WTC11 (cell line): Measurements from ENCODE around the gene SCN3A. TPM values are rescaled to one million over a fixed set of nuclear protein-coding genes. Genes with fewer than 3 reads are reported as not detected.

Experiments
- ATAC-seq: fragments of 200-7000 bp; cut with Tn5 transposase; 2 replicates; pipeline ENCODE4 v1.10.0; 2021; ENCODE audit warnings: mild to moderate bottlenecking, moderate library complexity
- CTCF ChIA-PET: fragments of 300-600 bp; sonication (Branson Sonifier 250); formaldehyde crosslinking; loops from one replicate; lab custom pipeline; 2021; ENCODE audit warnings: antibody characterized with exemption; lab: Charles Lee
- POLR2A ChIA-PET: fragments of 350-600 bp; sonication (Branson Sonifier 250); formaldehyde crosslinking; loops from one replicate; lab custom pipeline; 2021; ENCODE audit warnings: antibody characterized with exemption; lab: Charles Lee
- DNase-seq: peaks from one replicate; pipeline ENCODE4 v3.0.0; 2021; ENCODE audit warnings: low spot score
- H3K27ac Mint-ChIP-seq: 2 replicates; pipeline ENCODE4 v1.8.0; 2021; ENCODE audit warnings: mixed read lengths
- H3K27me3 Mint-ChIP-seq: 2 replicates; pipeline ENCODE4 v1.8.0; 2021; ENCODE audit warnings: low read depth, mild to moderate bottlenecking, moderate library complexity, mixed read lengths
- H3K36me3 Mint-ChIP-seq: 2 replicates; pipeline ENCODE4 v1.8.0; 2021; ENCODE audit warnings: mixed read lengths
- H3K4me1 Mint-ChIP-seq: 2 replicates; pipeline ENCODE4 v1.8.0; 2022; ENCODE audit warnings: mixed read lengths
- H3K4me3 Mint-ChIP-seq: 2 replicates; pipeline ENCODE4 v1.8.0; 2021; ENCODE audit warnings: mild to moderate bottlenecking, moderate library complexity, mixed read lengths
- H3K9me3 Mint-ChIP-seq: 2 replicates; pipeline ENCODE4 v1.8.0; 2021; ENCODE audit warnings: mixed read lengths
- ATF1 ChIP-seq: sonication (generic); formaldehyde crosslinking; IDR thresholded peaks from 2 replicates; pipeline ENCODE4 v1.8.1; 2023; ENCODE audit warnings: mild to moderate bottlenecking, moderate library complexity, missing genetic modification reagents
- E2F1 ChIP-seq: sonication (generic); formaldehyde crosslinking; IDR thresholded peaks from 2 replicates; pipeline ENCODE4 v1.8.0; 2022; ENCODE audit warnings: mild to moderate bottlenecking, missing genetic modification reagents
- EMX1 ChIP-seq: fragments of 250-450 bp; sonication (Bioruptor Pico); IDR thresholded peaks from 2 replicates; pipeline ENCODE4 v1.8.0; 2021; ENCODE audit warnings: mild to moderate bottlenecking
- ERG ChIP-seq: fragments of 250-450 bp; sonication (Bioruptor Pico); IDR thresholded peaks from 2 replicates; pipeline ENCODE4 v1.8.0; 2021; ENCODE audit warnings: mild to moderate bottlenecking
- ETV6 ChIP-seq: sonication (generic); formaldehyde crosslinking; IDR thresholded peaks from 2 replicates; pipeline ENCODE4 v1.8.1; 2022; ENCODE audit warnings: mild to moderate bottlenecking, missing genetic modification reagents
- FOXP1 ChIP-seq: sonication (generic); formaldehyde crosslinking; IDR thresholded peaks from 2 replicates; pipeline ENCODE4 v1.8.0; 2022; ENCODE audit warnings: missing genetic modification reagents, mild to moderate bottlenecking, moderate library complexity, borderline replicate concordance
- GABPB1 ChIP-seq: sonication (generic); formaldehyde crosslinking; IDR thresholded peaks from 2 replicates; pipeline ENCODE4 v1.8.1; 2023; ENCODE audit warnings: mild to moderate bottlenecking, missing genetic modification reagents
- NFE2L1 ChIP-seq: sonication (generic); formaldehyde crosslinking; IDR thresholded peaks from 2 replicates; pipeline ENCODE4 v1.8.1; 2023; ENCODE audit warnings: missing genetic modification reagents
- NR2C2 ChIP-seq: sonication (generic); formaldehyde crosslinking; IDR thresholded peaks from 2 replicates; pipeline ENCODE4 v1.8.0; 2022; ENCODE audit warnings: mild to moderate bottlenecking, missing genetic modification reagents
- SMAD3 ChIP-seq: sonication (generic); formaldehyde crosslinking; IDR thresholded peaks from 2 replicates; pipeline ENCODE4 v1.8.0; 2022; ENCODE audit warnings: missing genetic modification reagents, mild to moderate bottlenecking, borderline replicate concordance
- ZNF219 ChIP-seq: sonication (generic); formaldehyde crosslinking; IDR thresholded peaks from 2 replicates; pipeline ENCODE4 v1.8.0; 2023; ENCODE audit warnings: missing genetic modification reagents, mild to moderate bottlenecking, borderline replicate concordance
- ZNF423 ChIP-seq: fragments of 250-450 bp; sonication (Bioruptor Pico); IDR thresholded peaks from 2 replicates; pipeline ENCODE4 v2.1.2; 2022; ENCODE audit warnings: mild to moderate bottlenecking, moderate library complexity
- ZNF532 ChIP-seq: fragments of 250-450 bp; sonication (Bioruptor Pico); IDR thresholded peaks from 2 replicates; pipeline ENCODE4 v1.9.0; 2021; ENCODE audit warnings: mild to moderate bottlenecking, borderline replicate concordance
- total RNA-seq: library from RNA; stranded (reverse); gene quantifications from 3 replicates; pipeline ENCODE4 v1.2.3, GENCODE V29; 2021
- TF ChIP-seq, protein P1 (sequence below): sonication (generic); formaldehyde crosslinking; IDR thresholded peaks from 2 replicates; pipeline ENCODE4 v1.8.1; 2023; ENCODE audit warnings: mild to moderate bottlenecking, missing genetic modification reagents, moderate library complexity
- TF ChIP-seq, protein P2 (sequence below): sonication (generic); formaldehyde crosslinking; IDR thresholded peaks from 2 replicates; pipeline ENCODE4 v1.8.1; 2022; ENCODE audit warnings: low read depth, missing genetic modification reagents, borderline replicate concordance
- TF ChIP-seq, protein P3 (sequence below): sonication (generic); formaldehyde crosslinking; IDR thresholded peaks from 2 replicates; pipeline ENCODE4 v1.8.1; 2022; ENCODE audit warnings: mild to moderate bottlenecking, missing genetic modification reagents, moderate library complexity, borderline replicate concordance
- TF ChIP-seq, protein P4 (sequence below): sonication (generic); formaldehyde crosslinking; IDR thresholded peaks from 2 replicates; pipeline ENCODE4 v1.8.1; 2023; ENCODE audit warnings: mild to moderate bottlenecking, moderate library complexity, missing genetic modification reagents
- TF ChIP-seq, protein P5 (sequence below): fragments of 250-450 bp; sonication (Bioruptor Pico); IDR thresholded peaks from 2 replicates; pipeline ENCODE4 v2.1.2; 2022; ENCODE audit warnings: mild to moderate bottlenecking, moderate library complexity

The SCN3A gene
- total RNA-seq, 1 experiment from 2014 or later: 0.04 TPM

DNA sequence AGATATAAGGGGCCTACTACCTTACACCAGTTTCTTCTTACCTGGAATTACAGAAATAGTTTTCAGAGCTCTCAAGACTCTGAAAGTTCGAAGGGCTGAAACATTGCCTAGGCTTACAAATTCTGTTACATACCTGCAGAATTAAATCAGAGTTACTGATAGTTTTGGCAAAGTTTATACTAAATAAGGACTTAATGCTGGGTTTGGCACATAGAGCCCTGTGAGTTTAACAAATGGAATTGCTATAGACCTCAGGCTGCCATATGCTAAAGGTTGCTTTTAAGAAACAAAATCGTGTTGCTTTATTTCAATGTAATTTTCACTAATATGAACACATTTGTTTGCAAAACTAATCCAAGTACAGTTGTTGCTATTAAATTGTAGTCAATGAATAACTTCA, 40.1 kb downstream of the SCN3A start:
- Mint-ChIP-seq H3K27ac (no peak overlapping the region), H3K4me1 (no peaks in the 10 kb centered on the region), H3K4me3 (no peak overlapping the region), H3K9me3 (no peaks in the 10 kb centered on the region), H3K27me3 (no peaks in the 10 kb centered on the region), H3K36me3 (no peaks in the 10 kb centered on the region)
- ATAC-seq (no peak), DNase-seq (no peak)
- TF ChIP-seq, protein P1, sequence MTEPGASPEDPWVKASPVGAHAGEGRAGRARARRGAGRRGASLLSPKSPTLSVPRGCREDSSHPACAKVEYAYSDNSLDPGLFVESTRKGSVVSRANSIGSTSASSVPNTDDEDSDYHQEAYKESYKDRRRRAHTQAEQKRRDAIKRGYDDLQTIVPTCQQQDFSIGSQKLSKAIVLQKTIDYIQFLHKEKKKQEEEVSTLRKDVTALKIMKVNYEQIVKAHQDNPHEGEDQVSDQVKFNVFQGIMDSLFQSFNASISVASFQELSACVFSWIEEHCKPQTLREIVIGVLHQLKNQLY: no peak
- CTCF ChIA-PET: no interaction called here
- POLR2A ChIA-PET: no interaction called here

DNA sequence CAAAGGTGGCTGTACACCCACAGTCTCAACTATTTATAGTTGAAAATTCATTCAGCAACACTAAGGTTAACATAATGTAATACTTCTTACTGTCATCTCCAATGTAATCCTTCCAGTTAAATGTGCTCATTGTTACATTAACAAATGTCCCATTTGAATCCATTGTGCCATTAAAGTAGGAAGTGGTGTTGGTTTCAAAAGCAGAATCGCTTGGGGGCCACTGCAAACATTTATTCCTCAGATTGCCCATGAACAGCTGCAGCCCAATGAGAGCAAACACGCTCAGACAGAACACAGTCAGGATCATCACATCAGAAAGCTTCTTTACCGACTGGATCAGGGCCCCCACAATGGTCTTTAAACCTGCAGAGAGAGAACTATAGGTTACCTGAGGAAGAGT, 41.4 kb downstream of the SCN3A start:
- Mint-ChIP-seq H3K36me3 (no peaks in the 10 kb centered on the region), H3K4me1 (no peaks in the 10 kb centered on the region), H3K27me3 (no peaks in the 10 kb centered on the region), H3K27ac (no peak overlapping the region), H3K4me3 (no peak overlapping the region), H3K9me3 (peaks cover 5% of the 10 kb centered on the region; the same call in 1 of the 2 replicates)
- DNase-seq: no peak
- ChIA-PET CTCF (no interaction called here), POLR2A (no interaction called here)
- ATAC-seq: no peak
- TF ChIP-seq ZNF423 (CRISPR knock-in tag) (no peak), NFE2L1 (CRISPR knock-in tag) (no peak), E2F1 (CRISPR knock-in tag) (no peak), ETV6 (CRISPR knock-in tag) (no peak), GABPB1 (CRISPR knock-in tag) (no peak), SMAD3 (CRISPR knock-in tag) (no peak), EMX1 (CRISPR knock-in tag) (no peak), ZNF219 (CRISPR knock-in tag) (no peak)
- TF ChIP-seq, protein P2, sequence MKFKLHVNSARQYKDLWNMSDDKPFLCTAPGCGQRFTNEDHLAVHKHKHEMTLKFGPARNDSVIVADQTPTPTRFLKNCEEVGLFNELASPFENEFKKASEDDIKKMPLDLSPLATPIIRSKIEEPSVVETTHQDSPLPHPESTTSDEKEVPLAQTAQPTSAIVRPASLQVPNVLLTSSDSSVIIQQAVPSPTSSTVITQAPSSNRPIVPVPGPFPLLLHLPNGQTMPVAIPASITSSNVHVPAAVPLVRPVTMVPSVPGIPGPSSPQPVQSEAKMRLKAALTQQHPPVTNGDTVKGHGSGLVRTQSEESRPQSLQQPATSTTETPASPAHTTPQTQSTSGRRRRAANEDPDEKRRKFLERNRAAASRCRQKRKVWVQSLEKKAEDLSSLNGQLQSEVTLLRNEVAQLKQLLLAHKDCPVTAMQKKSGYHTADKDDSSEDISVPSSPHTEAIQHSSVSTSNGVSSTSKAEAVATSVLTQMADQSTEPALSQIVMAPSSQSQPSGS (CRISPR knock-in tag): no peak
- TF ChIP-seq, protein P1: no peak
- TF ChIP-seq, protein P3, sequence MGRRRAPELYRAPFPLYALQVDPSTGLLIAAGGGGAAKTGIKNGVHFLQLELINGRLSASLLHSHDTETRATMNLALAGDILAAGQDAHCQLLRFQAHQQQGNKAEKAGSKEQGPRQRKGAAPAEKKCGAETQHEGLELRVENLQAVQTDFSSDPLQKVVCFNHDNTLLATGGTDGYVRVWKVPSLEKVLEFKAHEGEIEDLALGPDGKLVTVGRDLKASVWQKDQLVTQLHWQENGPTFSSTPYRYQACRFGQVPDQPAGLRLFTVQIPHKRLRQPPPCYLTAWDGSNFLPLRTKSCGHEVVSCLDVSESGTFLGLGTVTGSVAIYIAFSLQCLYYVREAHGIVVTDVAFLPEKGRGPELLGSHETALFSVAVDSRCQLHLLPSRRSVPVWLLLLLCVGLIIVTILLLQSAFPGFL: no peak

GRCh38 chr2:165161510-165161909, 42.3 kb downstream of the SCN3A start:
- Mint-ChIP-seq H3K27me3 (no peaks in the 10 kb centered on the region), H3K36me3 (no peaks in the 10 kb centered on the region), H3K4me1 (no peaks in the 10 kb centered on the region), H3K27ac (no peak overlapping the region), H3K9me3 (peaks cover 10% of the 10 kb centered on the region; the same call in 1 of the 2 replicates), H3K4me3 (no peak overlapping the region)
- DNase-seq (no peak), ATAC-seq (no peak)
- POLR2A ChIA-PET: no interaction called here
- CTCF ChIA-PET: interaction anchor here (1.1 kb wide), 1 partner anchor 145 kb away, joined by 4 read pairs; no protein-coding TSS in a partner anchor
- TF ChIP-seq, protein P4, sequence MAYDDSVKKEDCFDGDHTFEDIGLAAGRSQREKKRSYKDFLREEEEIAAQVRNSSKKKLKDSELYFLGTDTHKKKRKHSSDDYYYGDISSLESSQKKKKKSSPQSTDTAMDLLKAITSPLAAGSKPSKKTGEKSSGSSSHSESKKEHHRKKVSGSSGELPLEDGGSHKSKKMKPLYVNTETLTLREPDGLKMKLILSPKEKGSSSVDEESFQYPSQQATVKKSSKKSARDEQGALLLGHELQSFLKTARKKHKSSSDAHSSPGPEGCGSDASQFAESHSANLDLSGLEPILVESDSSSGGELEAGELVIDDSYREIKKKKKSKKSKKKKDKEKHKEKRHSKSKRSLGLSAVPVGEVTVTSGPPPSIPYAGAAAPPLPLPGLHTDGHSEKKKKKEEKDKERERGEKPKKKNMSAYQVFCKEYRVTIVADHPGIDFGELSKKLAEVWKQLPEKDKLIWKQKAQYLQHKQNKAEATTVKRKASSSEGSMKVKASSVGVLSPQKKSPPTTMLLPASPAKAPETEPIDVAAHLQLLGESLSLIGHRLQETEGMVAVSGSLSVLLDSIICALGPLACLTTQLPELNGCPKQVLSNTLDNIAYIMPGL (CRISPR knock-in tag): no peak
- TF ChIP-seq ATF1 (CRISPR knock-in tag) (no peak), ERG (no peak), ZNF532 (no peak), FOXP1 (CRISPR knock-in tag) (no peak), NR2C2 (no peak)
- TF ChIP-seq, protein P5, sequence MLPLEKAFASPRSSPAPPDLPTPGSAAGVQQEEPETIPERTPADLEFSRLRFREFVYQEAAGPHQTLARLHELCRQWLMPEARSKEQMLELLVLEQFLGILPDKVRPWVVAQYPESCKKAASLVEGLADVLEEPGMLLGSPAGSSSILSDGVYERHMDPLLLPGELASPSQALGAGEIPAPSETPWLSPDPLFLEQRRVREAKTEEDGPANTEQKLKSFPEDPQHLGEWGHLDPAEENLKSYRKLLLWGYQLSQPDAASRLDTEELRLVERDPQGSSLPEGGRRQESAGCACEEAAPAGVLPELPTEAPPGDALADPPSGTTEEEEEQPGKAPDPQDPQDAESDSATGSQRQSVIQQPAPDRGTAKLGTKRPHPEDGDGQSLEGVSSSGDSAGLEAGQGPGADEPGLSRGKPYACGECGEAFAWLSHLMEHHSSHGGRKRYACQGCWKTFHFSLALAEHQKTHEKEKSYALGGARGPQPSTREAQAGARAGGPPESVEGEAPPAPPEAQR (CRISPR knock-in tag): no peak
